OCI-LY1 (cell line): Measurements from ENCODE around the gene BICDL1.

Experiments used
- H2AFZ ChIP-seq: fragments of 200-600 bp; sonication (generic), shearing (Covaris generic); 2 replicates; pipeline ENCODE4 v1.6.0; 2014; ENCODE audit warnings: antibody characterized with exemption, mild to moderate bottlenecking, low read length
- H3F3A ChIP-seq: fragments of 200-600 bp; sonication (generic), shearing (Covaris generic); 2 replicates; pipeline ENCODE4 v1.6.0; 2014; ENCODE audit warnings: mild to moderate bottlenecking, antibody characterized with exemption, low read length, moderate library complexity; ENCODE audit not compliant: insufficient read depth
- H3K27ac ChIP-seq: fragments of 200-600 bp; sonication (generic); 2 replicates; pipeline ENCODE4 v1.5.1; 2014; ENCODE audit warnings: low read length, mixed run types, mild to moderate bottlenecking, low read depth; ENCODE audit not compliant: poor library complexity, severe bottlenecking
- H3K27me3 ChIP-seq: fragments of 200-600 bp; sonication (generic); 2 replicates; pipeline ENCODE4 v1.6.0; 2014; ENCODE audit warnings: antibody characterized with exemption, mild to moderate bottlenecking, low read length, moderate library complexity; ENCODE audit not compliant: insufficient read depth
- H3K36me3 ChIP-seq: fragments of 200-600 bp; sonication (generic); 2 replicates; pipeline ENCODE4 v1.6.1; 2014; ENCODE audit warnings: mild to moderate bottlenecking, antibody characterized with exemption, low read length, moderate library complexity, mixed read lengths; ENCODE audit not compliant: insufficient read depth
- H3K4me1 ChIP-seq: fragments of 200-600 bp; sonication (generic); 2 replicates; pipeline ENCODE4 v1.5.1; 2014; ENCODE audit warnings: mild to moderate bottlenecking, low read length, moderate library complexity; ENCODE audit not compliant: insufficient read depth, severe bottlenecking
- H3K4me2 ChIP-seq: fragments of 200-600 bp; sonication (generic), shearing (Covaris generic); 2 replicates; pipeline ENCODE4 v1.6.1; 2014; ENCODE audit warnings: low read length
- H3K4me3 ChIP-seq: fragments of 200-600 bp; sonication (generic); 2 replicates; pipeline ENCODE4 v1.5.1; 2014; ENCODE audit warnings: low read length, low read depth, mild to moderate bottlenecking, mixed read lengths; ENCODE audit not compliant: poor library complexity, severe bottlenecking
- H3K79me2 ChIP-seq: fragments of 200-600 bp; shearing (Covaris generic); 2 replicates; pipeline ENCODE4 v1.6.1; 2016; ENCODE audit warnings: mixed run types, low read length, mixed read lengths; ENCODE audit not compliant: insufficient read depth
- H3K9ac ChIP-seq: fragments of 200-600 bp; sonication (generic), shearing (Covaris generic); 2 replicates; pipeline ENCODE4 v1.6.1; 2014; ENCODE audit warnings: mild to moderate bottlenecking, low read length, mixed read lengths
- H3K9me2 ChIP-seq: fragments of 200-600 bp; sonication (generic), shearing (Covaris generic); 2 replicates; pipeline ENCODE4 v1.6.1; 2014; ENCODE audit warnings: low read depth, mild to moderate bottlenecking, low read length, mixed read lengths
- H3K9me3 ChIP-seq: fragments of 200-600 bp; shearing (Covaris generic); 2 replicates; pipeline ENCODE4 v1.6.1; 2014; ENCODE audit warnings: low read length, mixed read lengths
- H4K20me1 ChIP-seq: fragments of 200-600 bp; sonication (generic), shearing (Covaris generic); 2 replicates; pipeline ENCODE4 v1.6.0; 2016; ENCODE audit warnings: mild to moderate bottlenecking, low read length; ENCODE audit not compliant: insufficient read depth
- EZH2 ChIP-seq: fragments of 200-600 bp; sonication (generic), shearing (Covaris generic); IDR thresholded peaks from 2 replicates; pipeline ENCODE4 v1.8.0; 2017; ENCODE audit warnings: borderline replicate concordance, mixed run types, mild to moderate bottlenecking, antibody characterized with exemption, low read length, moderate library complexity, mixed read lengths
- TF ChIP-seq, protein P1 (sequence below): fragments of 200-600 bp; sonication (generic), shearing (Covaris generic); IDR thresholded peaks from 2 replicates; pipeline ENCODE4 v1.5.1; 2017; ENCODE audit warnings: mild to moderate bottlenecking, antibody characterized with exemption, low read length, moderate library complexity, mixed read lengths

BICDL1 gene

GRCh38 chr12:119988472-119989360 is at the start of gene BICDL1:
Gene BICDL1 (plus strand): TSS chr12:119989236. CDS start chr12:119989869, 633 bp downstream.
- Histone ChIP-seq H3F3A (no peaks in the 10 kb centered on the region), H3K79me2 (peaks cover 6% of the 10 kb centered on the region; the same call in 1 of the 2 replicates), H3K9ac (peak within 1 kb of the TSS; percentile 73), H3K4me2 (peak within 1 kb of the TSS; percentile 91), H3K9me2 (no peaks in the 10 kb centered on the region), H3K9me3 (no peaks in the 10 kb centered on the region), H2AFZ (no peak within 1 kb of the TSS), H3K4me1 (peaks cover 32% of the 10 kb centered on the region), H3K4me3 (peak within 1 kb of the TSS; percentile 91), H3K27me3 (no peaks in the 10 kb centered on the region), H4K20me1 (no peaks in the 10 kb centered on the region), H3K36me3 (peaks cover 8% of the 10 kb centered on the region; the same call in 1 of the 2 replicates), H3K27ac (peak within 1 kb of the TSS; percentile 40)
- TF ChIP-seq, protein P1, sequence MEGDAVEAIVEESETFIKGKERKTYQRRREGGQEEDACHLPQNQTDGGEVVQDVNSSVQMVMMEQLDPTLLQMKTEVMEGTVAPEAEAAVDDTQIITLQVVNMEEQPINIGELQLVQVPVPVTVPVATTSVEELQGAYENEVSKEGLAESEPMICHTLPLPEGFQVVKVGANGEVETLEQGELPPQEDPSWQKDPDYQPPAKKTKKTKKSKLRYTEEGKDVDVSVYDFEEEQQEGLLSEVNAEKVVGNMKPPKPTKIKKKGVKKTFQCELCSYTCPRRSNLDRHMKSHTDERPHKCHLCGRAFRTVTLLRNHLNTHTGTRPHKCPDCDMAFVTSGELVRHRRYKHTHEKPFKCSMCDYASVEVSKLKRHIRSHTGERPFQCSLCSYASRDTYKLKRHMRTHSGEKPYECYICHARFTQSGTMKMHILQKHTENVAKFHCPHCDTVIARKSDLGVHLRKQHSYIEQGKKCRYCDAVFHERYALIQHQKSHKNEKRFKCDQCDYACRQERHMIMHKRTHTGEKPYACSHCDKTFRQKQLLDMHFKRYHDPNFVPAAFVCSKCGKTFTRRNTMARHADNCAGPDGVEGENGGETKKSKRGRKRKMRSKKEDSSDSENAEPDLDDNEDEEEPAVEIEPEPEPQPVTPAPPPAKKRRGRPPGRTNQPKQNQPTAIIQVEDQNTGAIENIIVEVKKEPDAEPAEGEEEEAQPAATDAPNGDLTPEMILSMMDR, result peak; percentile 38; the same call in 1 of the 2 replicates
- TF ChIP-seq EZH2, result no peak

DNA sequence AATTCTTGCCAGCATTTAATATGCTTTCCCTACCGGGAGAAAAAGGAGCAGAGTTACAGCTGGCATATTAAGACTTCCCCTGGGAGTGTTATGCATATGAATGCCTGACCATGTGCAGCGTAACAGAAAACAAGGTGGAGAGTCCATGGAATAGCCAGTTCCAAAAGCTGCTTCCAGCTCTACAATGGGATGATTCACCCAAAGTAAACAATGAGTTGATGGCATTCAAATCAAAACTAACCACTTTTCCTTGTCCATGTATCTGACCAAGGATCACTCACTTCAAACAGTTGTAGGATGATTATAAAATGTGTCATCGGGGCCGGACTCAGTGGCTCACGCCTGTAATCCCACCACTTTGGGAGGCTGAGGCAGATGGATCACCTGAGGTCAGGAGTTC is 48.1 kb upstream of the BICDL1 start:
- H3K27ac ChIP-seq, result no peak overlapping the region
- no peaks in the 10 kb centered on the region for H4K20me1 ChIP-seq
- H3K9me2 ChIP-seq, result no peaks in the 10 kb centered on the region
- no peaks in the 10 kb centered on the region for H3K27me3 ChIP-seq
- H3K4me3 ChIP-seq, result no peak overlapping the region
- H3F3A ChIP-seq, result no peaks in the 10 kb centered on the region
- H3K9me3 ChIP-seq, result no peaks in the 10 kb centered on the region
- TF ChIP-seq EZH2, result no peak
- TF ChIP-seq, protein P1, result no peak
- H3K4me2 ChIP-seq, result no peak overlapping the region
- H2AFZ ChIP-seq, result no peak overlapping the region
- no peaks in the 10 kb centered on the region for H3K36me3 ChIP-seq
- no peak overlapping the region for H3K9ac ChIP-seq
- H3K4me1 ChIP-seq, result no peaks in the 10 kb centered on the region
- no peaks in the 10 kb centered on the region for H3K79me2 ChIP-seq

DNA sequence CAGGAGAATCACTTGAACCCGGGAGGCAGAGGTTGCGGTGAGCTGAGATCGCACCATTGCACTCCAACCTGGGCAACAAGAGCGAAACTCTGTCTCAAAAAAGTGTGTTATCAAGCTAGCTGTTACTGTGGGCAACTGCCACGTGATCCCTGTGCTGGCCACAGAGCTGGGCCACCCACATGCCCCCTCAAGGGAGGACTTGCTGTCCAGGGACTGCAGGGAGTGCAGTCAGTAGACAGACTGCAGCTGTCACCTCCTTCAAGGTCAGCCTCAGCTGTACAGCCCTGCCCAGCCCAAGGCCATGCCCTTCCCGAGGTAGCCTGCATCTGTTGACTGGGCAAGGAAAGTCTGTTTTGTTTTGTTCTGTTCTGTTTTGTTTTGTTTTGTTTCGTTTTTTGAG is 46.6 kb upstream of the BICDL1 start:
- Histone ChIP-seq H3K79me2 (no peaks in the 10 kb centered on the region), H3K4me2 (no peak overlapping the region), H3K9ac (no peak overlapping the region), H3K4me1 (no peaks in the 10 kb centered on the region), H3K9me3 (no peaks in the 10 kb centered on the region), H2AFZ (no peak overlapping the region), H3K27me3 (no peaks in the 10 kb centered on the region), H3F3A (no peaks in the 10 kb centered on the region), H3K27ac (no peak overlapping the region), H4K20me1 (no peaks in the 10 kb centered on the region), H3K36me3 (no peaks in the 10 kb centered on the region), H3K4me3 (no peak overlapping the region), H3K9me2 (no peaks in the 10 kb centered on the region)
- TF ChIP-seq, protein P1, result no peak
- TF ChIP-seq EZH2, result no peak
